Keratinocyte (primary cell): ENCODE results near the gene PNPLA8. TPM values are rescaled to one million over a fixed set of nuclear protein-coding genes. Genes with fewer than 3 reads are reported as not detected.

Experiments
- DNase-seq: peaks from one replicate; pipeline ENCODE4 v3.0.0-alpha.2; 2011; ENCODE audit warnings: low read depth, missing footprints, low spot score
- FAIRE-seq: peaks from 2 replicates; lab custom pipeline; 2011; peaks lifted over from hg19 to GRCh38; lab: Jason Lieb, UNC
- H2AFZ ChIP-seq: 2 replicates; pipeline ENCODE4 v1.6.0; 2012; ENCODE audit warnings: low read length, control low read depth, inconsistent platforms; ENCODE audit not compliant: control insufficient read depth
- H3K27ac ChIP-seq: 2 replicates; pipeline ENCODE4 v1.5.1; 2011; ENCODE audit warnings: low read length; ENCODE audit not compliant: control insufficient read depth, insufficient read depth
- H3K27me3 ChIP-seq: 3 replicates; pipeline ENCODE4 v1.6.0; 2011; ENCODE audit warnings: low read length; ENCODE audit not compliant: control insufficient read depth, insufficient read depth; ENCODE audit errors: extremely low read depth
- H3K36me3 ChIP-seq, 2 experiments: 2 replicates in 1 of 2; 3 replicates in 1 of 2; pipeline ENCODE4 v1.5.1; 2011; ENCODE audit warnings: low read length in 2 of 2, mild to moderate bottlenecking in 1 of 2; ENCODE audit not compliant: control insufficient read depth in 2 of 2, insufficient read depth in 2 of 2; ENCODE audit errors: extremely low read depth in 1 of 2
- H3K4me1 ChIP-seq: 3 replicates; pipeline ENCODE4 v1.5.1; 2011; ENCODE audit warnings: low read length; ENCODE audit not compliant: control insufficient read depth, insufficient read depth; ENCODE audit errors: extremely low read depth
- H3K4me2 ChIP-seq: 3 replicates; pipeline ENCODE4 v1.6.0; 2011; ENCODE audit warnings: low read depth, low read length; ENCODE audit not compliant: control insufficient read depth, insufficient read depth; ENCODE audit errors: extremely low read depth
- H3K4me3 ChIP-seq, 3 experiments: fragments of 200-600 bp in 1 of 3; sonication (generic) in 1 of 3; 2 replicates in 2 of 3; 3 replicates in 1 of 3; pipeline ENCODE4 v1.5.1; 2011 to 2016; ENCODE audit warnings: low read length in 3 of 3, mild to moderate bottlenecking in 3 of 3, control low read depth in 2 of 3, inconsistent platforms in 1 of 3, low read depth in 1 of 3, mixed read lengths in 1 of 3, mixed run types in 1 of 3, moderate library complexity in 1 of 3; ENCODE audit not compliant: control insufficient read depth in 2 of 3, insufficient read depth in 2 of 3; ENCODE audit errors: extremely low read depth in 1 of 3
- H3K79me2 ChIP-seq: 2 replicates; pipeline ENCODE4 v1.6.0; 2012; ENCODE audit warnings: low read length; ENCODE audit not compliant: control insufficient read depth, insufficient read depth
- H3K9ac ChIP-seq: 3 replicates; pipeline ENCODE4 v1.6.0; 2011; ENCODE audit warnings: low read length; ENCODE audit not compliant: control insufficient read depth, insufficient read depth; ENCODE audit errors: extremely low read depth
- H3K9me1 ChIP-seq: 3 replicates; pipeline ENCODE4 v1.6.0; 2011; ENCODE audit warnings: low read length; ENCODE audit not compliant: control insufficient read depth, insufficient read depth; ENCODE audit errors: extremely low read depth
- H3K9me3 ChIP-seq: 2 replicates; pipeline ENCODE4 v1.5.1; 2012; ENCODE audit warnings: low read depth, low read length; ENCODE audit not compliant: control insufficient read depth
- H4K20me1 ChIP-seq: 3 replicates; pipeline ENCODE4 v1.6.0; 2011; ENCODE audit warnings: low read length; ENCODE audit not compliant: control insufficient read depth, insufficient read depth; ENCODE audit errors: extremely low read depth
- CTCF ChIP-seq, 3 experiments: IDR thresholded peaks in 1 of 3; conservative IDR thresholded peaks in 1 of 3; optimal IDR thresholded peaks in 1 of 3; 2 replicates in 2 of 3; 3 replicates in 1 of 3; pipeline versions ENCODE3 to v1.5.1; 2011; ENCODE audit warnings: low read length in 3 of 3, mild to moderate bottlenecking in 3 of 3, moderate library complexity in 2 of 3, control low read depth in 1 of 3, inconsistent platforms in 1 of 3; ENCODE audit not compliant: insufficient read depth in 2 of 3; ENCODE audit errors: extremely low read depth in 1 of 3
- EZH2 ChIP-seq: IDR thresholded peaks from one replicate; pipeline ENCODE4 v1.6.1; 2012; ENCODE audit warnings: inconsistent platforms, mild to moderate bottlenecking, low read length, moderate library complexity
- dilution Hi-C: fragments of 300-500 bp; cut with MboI; formaldehyde crosslinking; loops from one replicate; pipeline ENCODE4 v1.7.0; 2020; ENCODE audit warnings: low sequenced_read_pairs; ENCODE audit not compliant: extremely low pct_ligation_motif_present
- polyA plus RNA-seq, 5 experiments: library from polyadenylated mRNA; depleted of rRNA in 3 of 5; stranded (reverse) in 3 of 5; stranded (forward) in 1 of 5; unstranded in 1 of 5; fragments of >200 nt; gene quantifications; 1 replicate in 1 of 5; 2 replicates in 3 of 5; 3 replicates in 1 of 5; pipeline versions ENCODE4 v1.2.1 to v1.2.3, GENCODE V29; 2011 to 2012; ENCODE audit warnings: missing spikeins in 2 of 5, low read depth in 1 of 5, low replicate concordance in 1 of 5

PNPLA8 gene
- polyA plus RNA-seq, 1 donor (not counting 4 experiments of a cell fraction or from before 2014, with no cell fraction given), result 23.1 TPM

- Histone ChIP-seq H3K36me3 (no peaks in the 10 kb centered on the region), H3K4me1 (no peaks in the 10 kb centered on the region), H4K20me1 (no peaks in the 10 kb centered on the region), H3K9me3 (no peaks in the 10 kb centered on the region), H3K4me2 (no peak overlapping the region), H3K9ac (no peak overlapping the region), H3K4me3 (no peak overlapping the region), H3K79me2 (no peaks in the 10 kb centered on the region), H3K27me3 (peaks cover 27% of the 10 kb centered on the region), H2AFZ (no peak overlapping the region), H3K27ac (no peak overlapping the region), H3K9me1 (no peaks in the 10 kb centered on the region)
- TF ChIP-seq CTCF (optimal IDR thresholded peaks at IDR 0.05 in 1 of 3, IDR thresholded peaks at IDR 0.05 in 1 of 3, conservative IDR thresholded peaks at IDR 0.05 in 1 of 3; ENCODE audit: extremely low read depth in 1 of 3, insufficient read depth in 2 of 3, low read length in 3 of 3) (no peak), EZH2 (no peak)
- DNase-seq, result no peak
- dilution Hi-C loops, result no loop called here
- no peak for FAIRE-seq
Observed at GRCh38 chr7:108460964-108461363, 65.0 kb downstream of the PNPLA8 start.

- Histone ChIP-seq H4K20me1 (no peaks in the 10 kb centered on the region), H3K9ac (no peak overlapping the region), H3K36me3 (no peaks in the 10 kb centered on the region), H3K9me3 (no peaks in the 10 kb centered on the region), H3K4me3 (no peak overlapping the region), H2AFZ (no peak overlapping the region), H3K4me1 (peaks cover 6% of the 10 kb centered on the region), H3K9me1 (no peaks in the 10 kb centered on the region), H3K4me2 (no peak overlapping the region), H3K27ac (no peak overlapping the region), H3K27me3 (peaks cover 37% of the 10 kb centered on the region), H3K79me2 (no peaks in the 10 kb centered on the region)
- no peak for TF ChIP-seq EZH2
- TF ChIP-seq CTCF (optimal IDR thresholded peaks at IDR 0.05 in 1 of 3, IDR thresholded peaks at IDR 0.05 in 1 of 3, conservative IDR thresholded peaks at IDR 0.05 in 1 of 3; ENCODE audit: extremely low read depth in 1 of 3, insufficient read depth in 2 of 3, low read length in 3 of 3), result peak; percentile 33 to 45 (median 45)
- dilution Hi-C loops, result no loop called here
- DNase-seq, result no peak
- peak; percentile 36 for FAIRE-seq
Observed at GRCh38 chr7:108459922-108460551, 65.9 kb downstream of the PNPLA8 start.
